ENCODE data around the gene EIF4G1. TPM values are rescaled to one million over a fixed set of nuclear protein-coding genes. Genes with fewer than 3 reads are reported as not detected.

Gene EIF4G1
- total RNA-seq, 1 experiment from 2014 or later: 532 TPM

DNA sequence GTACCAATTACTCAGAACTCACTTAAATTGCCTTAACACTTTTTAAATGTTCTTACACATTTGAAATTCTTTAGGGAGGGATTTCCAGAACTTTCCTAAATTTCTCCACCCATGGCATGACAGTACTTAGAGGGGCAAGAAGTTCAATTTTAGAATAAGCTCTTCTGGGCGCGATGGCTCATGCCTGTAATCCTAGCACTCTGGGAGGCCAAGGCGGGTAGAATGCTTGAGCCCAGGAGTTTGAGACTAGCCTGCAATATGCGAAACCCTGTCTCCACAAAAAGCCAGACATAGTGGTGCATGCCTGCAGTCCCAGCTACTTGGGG is 33.6 kb downstream of the EIF4G1 start:
- Histone ChIP-seq H3K4ac (ENCODE audit: low read depth, low read length) (no peak overlapping the region), H2BK5ac (ENCODE audit: insufficient read length, low read length) (no peak overlapping the region), H2BK120ac (ENCODE audit: low read depth, low read length, poor library complexity, severe bottlenecking) (no peak overlapping the region), H3K27me3 (ENCODE audit: insufficient read depth, low read length) (no peaks in the 10 kb centered on the region), H2AK5ac (ENCODE audit: insufficient read length, low read length) (no peak overlapping the region), H2BK15ac (ENCODE audit: low read depth, low read length) (no peak overlapping the region), H3K23me2 (ENCODE audit: insufficient read length, low read depth, low read length, poor library complexity, severe bottlenecking) (no peaks in the 10 kb centered on the region), H3K9ac (ENCODE audit: extremely low read depth, insufficient read length, low read length) (no peak overlapping the region), H3K79me2 (ENCODE audit: insufficient read depth, low read length) (no peaks in the 10 kb centered on the region), H2BK12ac (ENCODE audit: insufficient read length, low read depth, low read length) (no peak overlapping the region), H2BK20ac (ENCODE audit: low read depth, low read length, poor library complexity, severe bottlenecking) (no peak overlapping the region), H3K14ac (ENCODE audit: insufficient read depth, low read length) (no peak overlapping the region), H3K27ac (ENCODE audit: insufficient read length, low read depth, low read length) (no peak overlapping the region), H3K18ac (ENCODE audit: insufficient read length, low read depth, low read length) (no peak overlapping the region), H3K56ac (ENCODE audit: insufficient read length, low read depth, low read length) (no peak overlapping the region), H4K8ac (replicated peaks; ENCODE audit: insufficient read length, low read depth, low read length) (no peak overlapping the region), H3K9me3 (ENCODE audit: control insufficient read depth, low read depth, low read length) (no peaks in the 10 kb centered on the region), H3K4me1 (ENCODE audit: insufficient read depth, low read length) (0 out of 2 replicates have a peak, but pooled peaks cover 2% of the 10 kb centered on the region), H3K79me1 (ENCODE audit: insufficient read depth, low read depth, low read length, poor library complexity, severe bottlenecking) (no peaks in the 10 kb centered on the region), H4K91ac (ENCODE audit: insufficient read length, low read depth, low read length) (no peak overlapping the region), H3K4me2 (ENCODE audit: insufficient read depth, insufficient read length, low read length) (no peak overlapping the region), H4K5ac (ENCODE audit: insufficient read length, low read depth, low read length) (no peak overlapping the region), H3T11ph (ENCODE audit: low read length) (no peak overlapping the region), H3K23ac (ENCODE audit: insufficient read length, low read depth, low read length) (no peak overlapping the region), H2AFZ (ENCODE audit: low read length) (no peak overlapping the region), H4K20me1 (ENCODE audit: control insufficient read depth, insufficient read depth, insufficient read length) (no peaks in the 10 kb centered on the region)
- peaks cover 12 to 42% (median 35%) of the 10 kb centered on the region in 3 experiments; a peak in 6 of 7 replicates for H3K36me3 Mint-ChIP-seq (ENCODE audit: insufficient read depth in 1 of 3, low read depth in 3 of 3)
- peaks cover 15 to 21% of the 10 kb centered on the region in 2 experiments for H3K4me1 Mint-ChIP-seq
- no CpG with 5 or more reads among the region's 4 CpGs for WGBS (ENCODE audit: extremely low coverage, insufficient read length, low lambda C conversion rate)
- no peaks in the 10 kb centered on the region for H3K9me3 Mint-ChIP-seq
- H3K4me3 Mint-ChIP-seq: no peak overlapping the region
- DNase-seq: no peak
- TF ChIP-seq, protein P1, sequence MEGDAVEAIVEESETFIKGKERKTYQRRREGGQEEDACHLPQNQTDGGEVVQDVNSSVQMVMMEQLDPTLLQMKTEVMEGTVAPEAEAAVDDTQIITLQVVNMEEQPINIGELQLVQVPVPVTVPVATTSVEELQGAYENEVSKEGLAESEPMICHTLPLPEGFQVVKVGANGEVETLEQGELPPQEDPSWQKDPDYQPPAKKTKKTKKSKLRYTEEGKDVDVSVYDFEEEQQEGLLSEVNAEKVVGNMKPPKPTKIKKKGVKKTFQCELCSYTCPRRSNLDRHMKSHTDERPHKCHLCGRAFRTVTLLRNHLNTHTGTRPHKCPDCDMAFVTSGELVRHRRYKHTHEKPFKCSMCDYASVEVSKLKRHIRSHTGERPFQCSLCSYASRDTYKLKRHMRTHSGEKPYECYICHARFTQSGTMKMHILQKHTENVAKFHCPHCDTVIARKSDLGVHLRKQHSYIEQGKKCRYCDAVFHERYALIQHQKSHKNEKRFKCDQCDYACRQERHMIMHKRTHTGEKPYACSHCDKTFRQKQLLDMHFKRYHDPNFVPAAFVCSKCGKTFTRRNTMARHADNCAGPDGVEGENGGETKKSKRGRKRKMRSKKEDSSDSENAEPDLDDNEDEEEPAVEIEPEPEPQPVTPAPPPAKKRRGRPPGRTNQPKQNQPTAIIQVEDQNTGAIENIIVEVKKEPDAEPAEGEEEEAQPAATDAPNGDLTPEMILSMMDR (conservative IDR thresholded peaks at IDR 0.05): no peak
- H3K27me3 Mint-ChIP-seq (ENCODE audit: low read depth): no peaks in the 10 kb centered on the region
- peak overlapping the region in 1 of 3 experiments; percentile 52; a peak in 1 of 7 replicates for H3K27ac Mint-ChIP-seq
